HepG2 (cell line): ENCODE measurements around the gene ZNF276.

ENCODE experiments used
- CTCF ChIP-seq: sonication (generic); formaldehyde crosslinking; IDR thresholded peaks from 2 replicates; pipeline ENCODE4 v1.5.0; 2020; ENCODE audit warnings: mild to moderate bottlenecking, missing genetic modification reagents, moderate library complexity
- JUN ChIP-seq: sonication (generic); formaldehyde crosslinking; IDR thresholded peaks from 2 replicates; pipeline ENCODE4 v1.4.0; 2020; ENCODE audit warnings: mild to moderate bottlenecking, missing genetic modification reagents
- KAT2B ChIP-seq: fragments of 150-350 bp; IDR thresholded peaks from 2 replicates; pipeline ENCODE4 v1.6.1; 2014; ENCODE audit warnings: low read depth, low read length, borderline replicate concordance
- ZNF281 ChIP-seq: sonication (generic); formaldehyde crosslinking; IDR thresholded peaks from 2 replicates; pipeline ENCODE4 v1.4.0; 2020; ENCODE audit warnings: missing genetic modification reagents, borderline replicate concordance
- ZNF331 ChIP-seq: sonication (generic); formaldehyde crosslinking; IDR thresholded peaks from 2 replicates; pipeline ENCODE4 v1.4.0; 2020; ENCODE audit warnings: missing genetic modification reagents
- ZNF543 ChIP-seq: sonication (generic); formaldehyde crosslinking; IDR thresholded peaks from 2 replicates; pipeline ENCODE4 v1.4.0; 2020; ENCODE audit warnings: mild to moderate bottlenecking, missing genetic modification reagents
- ZSCAN30 ChIP-seq: sonication (generic); formaldehyde crosslinking; IDR thresholded peaks from 2 replicates; pipeline ENCODE4 v1.5.0; 2020; ENCODE audit warnings: mild to moderate bottlenecking, missing genetic modification reagents
- TF ChIP-seq, protein P1 (sequence below): sonication (generic); formaldehyde crosslinking; IDR thresholded peaks from 2 replicates; pipeline ENCODE4 v1.8.0; 2022; ENCODE audit warnings: mild to moderate bottlenecking, missing genetic modification reagents, borderline replicate concordance

DNA sequence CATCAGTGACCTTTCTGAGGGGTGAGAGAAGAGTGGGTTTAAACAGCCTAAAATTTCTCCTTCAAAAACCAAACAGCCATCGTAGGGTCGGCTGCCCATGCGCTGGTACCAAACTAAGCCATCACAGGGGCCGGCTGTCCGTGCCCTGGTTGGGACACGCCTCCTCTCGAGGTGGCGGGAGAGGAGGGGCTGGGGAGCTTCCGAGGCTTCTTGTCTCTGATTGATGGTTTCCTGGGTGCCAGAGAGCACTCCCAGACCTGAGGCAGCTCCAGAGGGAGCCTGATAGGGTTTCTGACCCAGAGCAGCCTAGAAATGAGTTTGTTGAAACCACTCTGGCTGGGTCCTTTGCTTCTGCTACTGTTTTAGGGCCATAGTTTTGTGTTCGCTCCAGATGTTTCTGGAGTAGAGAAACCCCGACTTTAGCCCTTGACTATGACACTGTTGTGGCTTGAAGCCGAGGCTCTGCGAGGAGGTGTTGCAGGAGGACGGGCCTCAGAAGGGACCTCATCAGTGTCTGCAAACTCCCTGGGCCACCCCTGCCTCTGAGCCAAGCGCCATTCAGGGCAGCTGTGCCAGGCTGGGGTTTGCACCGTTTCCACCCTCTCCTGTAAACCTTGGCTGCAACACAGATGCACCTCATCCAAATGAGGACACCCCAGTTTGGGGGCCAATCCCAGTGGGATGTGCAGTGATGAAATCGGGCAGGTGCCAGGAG, 6.2 kb downstream of the ZNF276 start:
- TF ChIP-seq ZSCAN30: no peak
- TF ChIP-seq, protein P1, sequence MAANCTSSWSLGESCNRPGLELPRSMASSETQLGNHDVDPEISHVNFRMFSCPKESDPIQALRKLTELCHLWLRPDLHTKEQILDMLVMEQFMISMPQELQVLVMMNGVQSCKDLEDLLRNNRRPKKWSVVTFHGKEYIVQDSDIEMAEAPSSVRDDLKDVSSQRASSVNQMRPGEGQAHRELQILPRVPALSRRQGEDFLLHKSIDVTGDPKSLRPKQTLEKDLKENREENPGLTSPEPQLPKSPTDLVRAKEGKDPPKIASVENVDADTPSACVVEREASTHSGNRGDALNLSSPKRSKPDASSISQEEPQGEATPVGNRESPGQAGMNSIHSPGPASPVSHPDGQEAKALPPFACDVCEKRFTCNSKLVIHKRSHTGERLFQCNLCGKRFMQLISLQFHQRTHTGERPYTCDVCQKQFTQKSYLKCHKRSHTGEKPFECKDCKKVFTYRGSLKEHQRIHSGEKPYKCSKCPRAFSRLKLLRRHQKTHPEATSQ: no peak
- no peak for TF ChIP-seq CTCF
- no peak for TF ChIP-seq ZNF331 (CRISPR knock-in tag)
- no peak for TF ChIP-seq JUN
- no peak for TF ChIP-seq ZNF281 (CRISPR knock-in tag)
- TF ChIP-seq ZNF543 (CRISPR knock-in tag): no peak
- TF ChIP-seq KAT2B: no peak
